ENCODE data around the gene TMEM181. TPM values are rescaled to one million over a fixed set of nuclear protein-coding genes. Genes with fewer than 3 reads are reported as not detected.
"Not testable (repeated sequence)": the region's sequence is repeated elsewhere in the genome, so short reads cannot be mapped to it uniquely, and the experiment has no call there.

Gene TMEM181
- polyA plus RNA-seq, 4 donors = 20.5 to 24.7 (median 22.5) TPM

GRCh38 chr6:158653577-158654354 lies 93.9 kb downstream of the TMEM181 start:
- no peak for DNase-seq (ENCODE audit: low read depth in 4 of 4, low spot score in 2 of 4)

GRCh38 chr6:158654498-158654897 lies 94.6 kb downstream of the TMEM181 start:
- DNase-seq (ENCODE audit: low read depth in 4 of 4, low spot score in 2 of 4) = no peak

GRCh38 chr6:158654960-158655489 lies 95.1 kb downstream of the TMEM181 start:
- no peak for DNase-seq (ENCODE audit: low read depth in 4 of 4, low spot score in 2 of 4)

- no peak for DNase-seq (ENCODE audit: low read depth in 4 of 4, low spot score in 2 of 4)
These were observed 95.9 kb downstream of the TMEM181 start for GRCh38 chr6:158655569-158656450.

- not testable (repeated sequence) for DNase-seq (ENCODE audit: low read depth in 4 of 4, low spot score in 2 of 4)
These were observed 97.1 kb downstream of the TMEM181 start for GRCh38 chr6:158656986-158657385.

- DNase-seq (ENCODE audit: low read depth in 4 of 4, low spot score in 2 of 4) = no peak
These were observed 100.5 kb downstream of the TMEM181 start for GRCh38 chr6:158660333-158660754.

- no peak for DNase-seq (ENCODE audit: low read depth in 4 of 4, low spot score in 2 of 4)
These were observed 101.3 kb downstream of the TMEM181 start for GRCh38 chr6:158661156-158661685.

GRCh38 chr6:158662607-158662953 lies 102.7 kb downstream of the TMEM181 start:
- no peak for DNase-seq (ENCODE audit: low read depth in 4 of 4, low spot score in 2 of 4)

- no peak for DNase-seq (ENCODE audit: low read depth in 4 of 4, low spot score in 2 of 4)
These were observed 103.2 kb downstream of the TMEM181 start for GRCh38 chr6:158662954-158663624.

- no peak for DNase-seq (ENCODE audit: low read depth in 4 of 4, low spot score in 2 of 4)
These were observed 103.8 kb downstream of the TMEM181 start for GRCh38 chr6:158663625-158664165.

GRCh38 chr6:158665332-158665731 lies 105.4 kb downstream of the TMEM181 start:
- DNase-seq (ENCODE audit: low read depth in 4 of 4, low spot score in 2 of 4) = no peak

GRCh38 chr6:158666628-158667359 lies 106.9 kb downstream of the TMEM181 start:
- no peak for DNase-seq (ENCODE audit: low read depth in 4 of 4, low spot score in 2 of 4)

GRCh38 chr6:158667360-158667981 lies 107.6 kb downstream of the TMEM181 start:
- no peak for DNase-seq (ENCODE audit: low read depth in 4 of 4, low spot score in 2 of 4)

- DNase-seq (ENCODE audit: low read depth in 4 of 4, low spot score in 2 of 4) = no peak
These were observed 108.8 kb downstream of the TMEM181 start for GRCh38 chr6:158668707-158669103.

GRCh38 chr6:158669145-158670035 lies 109.5 kb downstream of the TMEM181 start:
- DNase-seq (ENCODE audit: low read depth in 4 of 4, low spot score in 2 of 4) = no peak

GRCh38 chr6:158672119-158672518 lies 112.2 kb downstream of the TMEM181 start:
- not testable (repeated sequence) for DNase-seq (ENCODE audit: low read depth in 4 of 4, low spot score in 2 of 4)

GRCh38 chr6:158672726-158673125 lies 112.8 kb downstream of the TMEM181 start:
- no peak for DNase-seq (ENCODE audit: low read depth in 4 of 4, low spot score in 2 of 4)

All from left renal cortex interstitium (tissue), 4 donors.